Measurements from ENCODE around the gene TMEM50A. TPM values are rescaled to one million over a fixed set of nuclear protein-coding genes. Genes with fewer than 3 reads are reported as not detected.
"Not testable (repeated sequence)": the region's sequence is repeated elsewhere in the genome, so short reads cannot be mapped to it uniquely, and the experiment has no call there.

Gene TMEM50A
- total and polyA plus RNA-seq, 7 donors: 38.1 to 153 (median 60.7) TPM

- intact Hi-C loops (cut with DNase I); DNase-seq; H3K9me3 ChIP-seq: not testable (repeated sequence)
Observed at GRCh38 chr1:25383090-25383489, 45.0 kb downstream of the TMEM50A start.

GRCh38 chr1:25383875-25384274, 45.7 kb downstream of the TMEM50A start:
- WGBS, 2 donors: no CpG with 5 or more reads among the region's 1 CpG
- DNase-seq; H3K27me3 ChIP-seq; intact Hi-C loops (cut with DNase I); H3K27ac ChIP-seq; H3K4me3 ChIP-seq; H3K4me1 ChIP-seq; H3K36me3 ChIP-seq; H3K9me3 ChIP-seq: not testable (repeated sequence)

More at GRCh38 chr1:25383090-25383489, 45.0 kb downstream of the TMEM50A start:
- H3K27me3 ChIP-seq, H3K4me3 ChIP-seq, H3K4me1 ChIP-seq, H3K27ac ChIP-seq, H3K36me3 ChIP-seq: not testable (repeated sequence)
- 90 to 96% methylated on average over 1 of the region's 1 CpG for WGBS, 2 donors

- H3K9me3 ChIP-seq; DNase-seq; intact Hi-C loops (cut with DNase I); H3K27ac ChIP-seq; H3K4me1 ChIP-seq; H3K36me3 ChIP-seq; H3K4me3 ChIP-seq; H3K27me3 ChIP-seq: not testable (repeated sequence)
- WGBS, 2 donors: 73 to 82% methylated on average over 4 of the region's 4 CpGs
Observed at GRCh38 chr1:25387096-25387495, 49.0 kb downstream of the TMEM50A start.

- H3K27ac ChIP-seq; H3K27me3 ChIP-seq; H3K4me3 ChIP-seq; DNase-seq; H3K4me1 ChIP-seq; intact Hi-C loops (cut with DNase I); H3K36me3 ChIP-seq; H3K9me3 ChIP-seq: not testable (repeated sequence)
- 66 to 76% methylated on average over 9 of the region's 9 CpGs for WGBS, 2 donors
Observed at GRCh38 chr1:25388691-25389090, 50.6 kb downstream of the TMEM50A start.

GRCh38 chr1:25389721-25390120, 51.6 kb downstream of the TMEM50A start:
- H3K27me3 ChIP-seq; intact Hi-C loops (cut with DNase I); DNase-seq; H3K9me3 ChIP-seq; H3K4me3 ChIP-seq; H3K27ac ChIP-seq; H3K36me3 ChIP-seq; H3K4me1 ChIP-seq: not testable (repeated sequence)
- 69 to 80% methylated on average over 3 of the region's 3 CpGs for WGBS, 2 donors

- intact Hi-C loops (cut with DNase I): no loop called here
- 52 to 83% methylated on average over 6 of the region's 6 CpGs for WGBS, 2 donors
- Histone ChIP-seq H3K4me1 (no peaks in the 10 kb centered on the region), H3K27ac (no peak overlapping the region), H3K9me3 (no peaks in the 10 kb centered on the region), H3K27me3 (no peaks in the 10 kb centered on the region), H3K4me3 (no peak overlapping the region), H3K36me3 (no peaks in the 10 kb centered on the region)
- TF ChIP-seq POLR2AphosphoS5 (IDR thresholded peaks at IDR 0.05) (no peak), EP300 (IDR thresholded peaks at IDR 0.05) (no peak), POLR2A (IDR thresholded peaks at IDR 0.05) (no peak)
- no peak for DNase-seq
Observed at GRCh38 chr1:25392841-25393240, 54.7 kb downstream of the TMEM50A start.

GRCh38 chr1:25397549-25397948, 59.4 kb downstream of the TMEM50A start:
- H3K4me3 ChIP-seq; H3K9me3 ChIP-seq; H3K4me1 ChIP-seq; DNase-seq; H3K27ac ChIP-seq; H3K36me3 ChIP-seq; H3K27me3 ChIP-seq; intact Hi-C loops (cut with DNase I): not testable (repeated sequence)
- 58 to 69% methylated on average over 4 to 5 of the region's 10 CpGs for WGBS, 2 donors

GRCh38 chr1:25398079-25398478, 59.9 kb downstream of the TMEM50A start:
- H3K27me3 ChIP-seq; H3K9me3 ChIP-seq; H3K36me3 ChIP-seq; H3K4me3 ChIP-seq; H3K4me1 ChIP-seq; intact Hi-C loops (cut with DNase I); H3K27ac ChIP-seq; DNase-seq: not testable (repeated sequence)
- WGBS, 2 donors: no CpG with 5 or more reads among the region's 2 CpGs

GRCh38 chr1:25402947-25403803, 65.0 kb downstream of the TMEM50A start:
- not testable (repeated sequence) for H3K27ac ChIP-seq, DNase-seq, H3K4me1 ChIP-seq, H3K4me3 ChIP-seq, H3K36me3 ChIP-seq, H3K9me3 ChIP-seq, H3K27me3 ChIP-seq
- 14 to 25% methylated on average over 6 of the region's 8 CpGs for WGBS, 2 donors
- TF ChIP-seq CTCF (IDR thresholded peaks at IDR 0.05): peak in 1 of 4 experiments; percentile 32
- intact Hi-C loops (cut with DNase I): loop anchor here (5.0 kb wide), 1 partner anchor 119 kb away; no protein-coding TSS in a partner anchor

- not testable (repeated sequence) for H3K4me1 ChIP-seq, DNase-seq, H3K4me3 ChIP-seq, H3K27me3 ChIP-seq, H3K36me3 ChIP-seq, H3K9me3 ChIP-seq, H3K27ac ChIP-seq
- intact Hi-C loops (cut with DNase I): loop anchor here (2.0 kb wide), 1 partner anchor 27 kb away; no protein-coding TSS in a partner anchor
- 71 to 76% methylated on average over 9 to 11 of the region's 12 CpGs for WGBS, 2 donors
Observed at GRCh38 chr1:25405731-25406305, 67.7 kb downstream of the TMEM50A start.

- WGBS, 2 donors: 82 to 88% methylated on average over 10 of the region's 10 CpGs
- H3K36me3 ChIP-seq; H3K4me3 ChIP-seq; H3K4me1 ChIP-seq; H3K27ac ChIP-seq; intact Hi-C loops (cut with DNase I); DNase-seq; H3K9me3 ChIP-seq; H3K27me3 ChIP-seq: not testable (repeated sequence)
Observed at GRCh38 chr1:25409641-25410427, 71.7 kb downstream of the TMEM50A start.

All from sigmoid colon (tissue), 7 donors.